Thoracic aorta (tissue), 2 donors: ENCODE results near the gene VTCN1. TPM values are rescaled to one million over a fixed set of nuclear protein-coding genes. Genes with fewer than 3 reads are reported as not detected.
"Not testable (repeated sequence)": the region's sequence is repeated elsewhere in the genome, so short reads cannot be mapped to it uniquely, and the experiment has no call there.

Source experiments
- ATAC-seq: fragments of 150-250 bp; one replicate; pipeline ENCODE4 v1.8.0; 2017; ENCODE audit warnings: low read depth; ENCODE audit not compliant: insufficient number of reproducible peaks, low FRiP score
- DNase-seq: peaks from one replicate; pipeline ENCODE4 v3.0.0-alpha.2; 2020; ENCODE audit warnings: low spot score
- H3K27ac ChIP-seq, 2 donors: fragments of 200-600 bp; sonication (generic); 1 replicate in 1 of 2; 2 replicates in 1 of 2; pipeline ENCODE4 v1.5.1; 2016; ENCODE audit warnings: mild to moderate bottlenecking in 2 of 2, moderate library complexity in 2 of 2
- H3K27me3 ChIP-seq: fragments of 200-600 bp; sonication (generic); replicated peaks from 2 replicates; pipeline ENCODE4 v1.6.0; 2016; ENCODE audit warnings: mild to moderate bottlenecking; ENCODE audit not compliant: insufficient read depth
- H3K36me3 ChIP-seq: fragments of 200-600 bp; sonication (generic); one replicate; pipeline ENCODE4 v1.5.1; 2016
- H3K4me1 ChIP-seq, 2 donors: fragments of 200-600 bp; sonication (generic); 1 replicate in 1 of 2; 2 replicates in 1 of 2; pipeline versions ENCODE4 v1.5.1 to v1.6.0; 2016; ENCODE audit warnings: low read depth in 2 of 2, mild to moderate bottlenecking in 1 of 2; ENCODE audit not compliant: control insufficient read depth in 1 of 2
- H3K4me3 ChIP-seq: fragments of 200-600 bp; sonication (generic); 2 replicates; pipeline ENCODE4 v1.5.1; 2016; ENCODE audit warnings: mild to moderate bottlenecking
- H3K9me3 ChIP-seq: fragments of 200-600 bp; sonication (generic); 2 replicates; pipeline ENCODE4 v1.5.1; 2016
- total RNA-seq, 2 donors: library from RNA; depleted of rRNA; stranded (reverse); fragments of >200 nt; gene quantifications; one replicate each; pipeline versions ENCODE4 v1.1.0 to v1.2.3, GENCODE V29; 2016
- TF ChIP-seq, protein P1 (sequence below): fragments of 200-600 bp; sonication (generic); IDR thresholded peaks from one replicate; pipeline ENCODE4 v1.5.1; 2019; ENCODE audit warnings: antibody characterized with exemption

Gene VTCN1
- total RNA-seq, 2 donors from 2014 or later: not detected

GRCh38 chr1:117105722-117106121 is 105.0 kb downstream of the VTCN1 start:
- Histone ChIP-seq H3K36me3 (no peaks in the 10 kb centered on the region), H3K4me1 (no peaks in the 10 kb centered on the region), H3K27ac (no peak overlapping the region), H3K9me3 (no peaks in the 10 kb centered on the region), H3K27me3 (no peaks in the 10 kb centered on the region), H3K4me3 (no peak overlapping the region)
- no peak for ATAC-seq
- no peak for DNase-seq
- TF ChIP-seq, protein P1, sequence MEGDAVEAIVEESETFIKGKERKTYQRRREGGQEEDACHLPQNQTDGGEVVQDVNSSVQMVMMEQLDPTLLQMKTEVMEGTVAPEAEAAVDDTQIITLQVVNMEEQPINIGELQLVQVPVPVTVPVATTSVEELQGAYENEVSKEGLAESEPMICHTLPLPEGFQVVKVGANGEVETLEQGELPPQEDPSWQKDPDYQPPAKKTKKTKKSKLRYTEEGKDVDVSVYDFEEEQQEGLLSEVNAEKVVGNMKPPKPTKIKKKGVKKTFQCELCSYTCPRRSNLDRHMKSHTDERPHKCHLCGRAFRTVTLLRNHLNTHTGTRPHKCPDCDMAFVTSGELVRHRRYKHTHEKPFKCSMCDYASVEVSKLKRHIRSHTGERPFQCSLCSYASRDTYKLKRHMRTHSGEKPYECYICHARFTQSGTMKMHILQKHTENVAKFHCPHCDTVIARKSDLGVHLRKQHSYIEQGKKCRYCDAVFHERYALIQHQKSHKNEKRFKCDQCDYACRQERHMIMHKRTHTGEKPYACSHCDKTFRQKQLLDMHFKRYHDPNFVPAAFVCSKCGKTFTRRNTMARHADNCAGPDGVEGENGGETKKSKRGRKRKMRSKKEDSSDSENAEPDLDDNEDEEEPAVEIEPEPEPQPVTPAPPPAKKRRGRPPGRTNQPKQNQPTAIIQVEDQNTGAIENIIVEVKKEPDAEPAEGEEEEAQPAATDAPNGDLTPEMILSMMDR: no peak

GRCh38 chr1:117104986-117105385 is 105.7 kb downstream of the VTCN1 start:
- TF ChIP-seq, protein P1: no peak
- no peak overlapping the region for H3K4me3 ChIP-seq
- no peaks in the 10 kb centered on the region for H3K9me3 ChIP-seq
- H3K27ac ChIP-seq: no peak overlapping the region
- ATAC-seq (no peak), DNase-seq (no peak)
- no peaks in the 10 kb centered on the region for H3K4me1 ChIP-seq
- H3K36me3 ChIP-seq: no peaks in the 10 kb centered on the region
- no peaks in the 10 kb centered on the region for H3K27me3 ChIP-seq

- not testable (repeated sequence) for H3K27ac ChIP-seq, ATAC-seq, H3K4me3 ChIP-seq, H3K36me3 ChIP-seq, H3K27me3 ChIP-seq, H3K9me3 ChIP-seq, DNase-seq
- H3K4me1 ChIP-seq: peaks cover 13 to 23% of the 10 kb centered on the region in 2 donors
Observed at GRCh38 chr1:117101858-117102257, 108.9 kb downstream of the VTCN1 start.

GRCh38 chr1:117101334-117101733 is 109.4 kb downstream of the VTCN1 start:
- no peak for DNase-seq
- Histone ChIP-seq H3K4me1 (peaks cover 13 to 28% of the 10 kb centered on the region in 2 donors), H3K27ac (no peak overlapping the region), H3K36me3 (no peaks in the 10 kb centered on the region), H3K4me3 (no peak overlapping the region), H3K9me3 (no peaks in the 10 kb centered on the region), H3K27me3 (no peaks in the 10 kb centered on the region)
- TF ChIP-seq, protein P1: no peak
- ATAC-seq: no peak

DNA sequence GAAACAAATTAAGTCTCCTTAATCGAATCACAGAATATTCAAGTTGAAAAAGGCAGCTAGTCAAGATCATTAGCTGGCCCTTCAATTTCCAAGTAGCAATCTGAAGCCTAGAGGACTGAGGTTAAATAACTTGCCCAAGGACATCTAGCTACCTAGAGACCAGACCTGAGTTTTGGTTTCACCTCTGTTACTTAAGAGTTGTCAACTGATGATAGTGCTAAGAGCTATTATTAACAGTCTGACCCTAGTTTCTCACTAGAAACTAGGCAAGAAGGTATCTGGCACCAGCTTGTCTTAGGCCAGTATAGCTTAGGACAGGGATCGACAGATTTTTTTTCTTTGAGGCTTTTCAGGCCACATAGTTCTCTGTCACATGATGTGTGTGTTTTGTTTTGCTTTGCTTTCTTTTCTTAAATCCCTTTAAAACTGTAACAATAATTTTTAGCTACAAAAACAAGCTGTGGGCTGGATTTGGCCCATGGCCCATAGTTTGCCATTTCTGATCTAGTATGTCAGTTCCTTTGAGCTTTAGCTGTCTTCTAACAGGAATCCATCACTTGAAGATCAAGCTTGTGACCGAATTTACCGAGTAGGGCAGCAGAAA is 112.3 kb downstream of the VTCN1 start:
- Histone ChIP-seq H3K36me3 (no peaks in the 10 kb centered on the region), H3K27me3 (no peaks in the 10 kb centered on the region), H3K4me1 (peaks cover 26 to 54% of the 10 kb centered on the region in 2 donors), H3K27ac (peak overlapping the region in 1 of 2 donors; percentile 37), H3K9me3 (no peaks in the 10 kb centered on the region), H3K4me3 (no peak overlapping the region)
- DNase-seq: no peak
- no peak for ATAC-seq
- TF ChIP-seq, protein P1: no peak

- H3K36me3 ChIP-seq: no peaks in the 10 kb centered on the region
- no peak for ATAC-seq
- H3K4me1 ChIP-seq: peaks cover 31 to 64% of the 10 kb centered on the region in 2 donors
- H3K27me3 ChIP-seq: no peaks in the 10 kb centered on the region
- DNase-seq: no peak
- no peaks in the 10 kb centered on the region for H3K9me3 ChIP-seq
- peak overlapping the region; percentile 22 to 37 for H3K27ac ChIP-seq
- H3K4me3 ChIP-seq: no peak overlapping the region
- TF ChIP-seq, protein P1: no peak
Observed at GRCh38 chr1:117097443-117097842, 113.3 kb downstream of the VTCN1 start.
